ENCODE measurements around the gene PRDX2.

Gene PRDX2

DNA sequence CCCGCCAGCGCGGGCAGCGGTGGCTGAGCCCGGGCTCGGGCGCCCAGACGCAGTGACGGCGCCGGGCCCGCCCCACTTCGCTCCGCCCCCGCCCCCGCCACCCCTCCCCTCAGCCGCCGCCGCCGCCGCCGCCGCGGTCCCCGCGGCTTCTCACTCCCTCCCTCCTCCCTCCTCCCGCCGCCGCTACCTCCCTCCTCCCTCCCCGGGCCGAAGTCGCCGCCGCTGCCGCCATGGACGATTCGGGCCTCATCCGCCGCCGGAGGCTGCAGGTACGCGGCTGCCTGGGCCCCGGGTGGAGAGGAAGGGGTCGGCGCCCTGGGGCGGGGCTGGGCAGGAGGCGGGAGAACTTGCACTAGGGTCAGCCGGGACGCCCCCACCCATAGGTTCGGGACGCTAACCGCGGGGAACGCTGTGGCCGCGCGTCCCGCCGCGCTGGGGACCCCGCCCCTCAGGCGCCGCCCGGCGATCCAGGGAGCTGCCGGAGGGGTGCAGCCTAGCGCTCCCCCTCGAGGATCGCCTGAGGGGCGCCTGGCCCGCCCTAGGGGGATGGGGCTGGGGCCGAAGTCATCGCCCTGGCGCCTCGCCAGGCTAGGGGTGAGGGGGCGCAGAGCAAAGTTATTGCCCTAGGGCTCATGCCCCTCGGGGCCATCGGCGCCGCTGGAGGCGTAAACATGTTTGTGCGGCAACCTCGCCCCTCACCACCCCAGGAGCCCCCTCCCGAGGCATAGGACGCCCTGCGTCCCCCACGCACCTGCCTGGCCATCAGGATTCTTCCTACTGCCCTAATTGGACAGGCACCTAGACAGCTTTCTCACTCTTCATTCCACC, 32.4 kb upstream of the PRDX2 start:
- Histone ChIP-seq H3K4me3 (ENCODE audit: insufficient read depth in 1 of 2, low read depth in 1 of 2, low read length in 2 of 2) (peak overlapping the region in 1 of 2 experiments; percentile 53), H3K79me1 (replicated peaks; ENCODE audit: low read length, poor library complexity, severe bottlenecking) (no peaks in the 10 kb centered on the region), H3K23ac (ENCODE audit: low read length in 2 of 2) (no peak overlapping the region), H4K91ac (ENCODE audit: low read length) (no peak overlapping the region), H2BK120ac (ENCODE audit: low read depth, low read length) (no peak overlapping the region), H3K4me1 (ENCODE audit: control insufficient read depth, insufficient read depth, low read depth, low read length) (peaks cover 29% of the 10 kb centered on the region), H3K18ac (ENCODE audit: low read depth in 1 of 2, low read length in 2 of 2) (no peak overlapping the region), H3K4me2 (ENCODE audit: low read length, poor library complexity, severe bottlenecking) (peak overlapping the region; percentile 87), H3K14ac (ENCODE audit: low read length in 2 of 2) (peak overlapping the region in 1 of 2 experiments; percentile 11), H4K8ac (ENCODE audit: low read length) (no peak overlapping the region), H3K27me3 (ENCODE audit: control insufficient read depth in 1 of 2, insufficient read depth in 1 of 2, low read length in 2 of 2) (peaks cover 90 to 94% of the 10 kb centered on the region in 2 experiments), H2BK12ac (ENCODE audit: low read length in 2 of 2) (no peak overlapping the region), H2AK5ac (ENCODE audit: low read length, severe bottlenecking) (no peak overlapping the region), H3K36me3 (ENCODE audit: control insufficient read depth in 1 of 2, insufficient read depth in 2 of 2, low read depth in 1 of 2, low read length in 2 of 2) (no peaks in the 10 kb centered on the region), H3K9ac (ENCODE audit: low read length) (no peak overlapping the region), H3K27ac (ENCODE audit: low read length, poor library complexity, severe bottlenecking) (no peak overlapping the region), H2BK15ac (ENCODE audit: low read depth, poor library complexity, severe bottlenecking) (no peak overlapping the region), H2BK5ac (ENCODE audit: low read depth, low read length, poor library complexity, severe bottlenecking) (no peak overlapping the region), H2AFZ (ENCODE audit: low read depth, low read length) (no peak overlapping the region), H3K4ac (ENCODE audit: low read depth in 1 of 2, low read length in 2 of 2) (no peak overlapping the region), H3K9me3 (ENCODE audit: control insufficient read depth, low read length) (no peaks in the 10 kb centered on the region)
- WGBS: 1% methylated on average over 36 of the region's 87 CpGs
- no peak for DNase-seq

DNA sequence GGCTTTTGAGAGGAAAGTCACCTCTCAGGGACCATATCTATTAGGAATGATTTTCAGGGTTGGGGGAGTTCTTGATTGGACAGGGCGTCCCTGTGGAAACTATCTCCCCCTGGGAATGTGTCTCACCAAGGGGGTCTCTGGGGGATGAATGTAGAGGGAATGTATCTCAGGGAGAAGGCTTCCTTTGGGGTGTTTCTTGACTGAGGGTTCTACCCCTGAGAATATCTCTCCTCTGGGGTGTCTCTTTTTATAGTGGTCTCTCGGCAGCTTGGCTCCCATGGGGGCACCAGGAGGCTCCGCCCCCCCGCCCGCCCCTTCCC, 31.8 kb upstream of the PRDX2 start:
- H2BK15ac ChIP-seq (ENCODE audit: low read depth, poor library complexity, severe bottlenecking): no peak overlapping the region
- no peak overlapping the region for H2AK5ac ChIP-seq (ENCODE audit: low read length, severe bottlenecking)
- peaks cover 93 to 94% of the 10 kb centered on the region in 2 experiments for H3K27me3 ChIP-seq (ENCODE audit: control insufficient read depth in 1 of 2, insufficient read depth in 1 of 2, low read length in 2 of 2)
- no peaks in the 10 kb centered on the region for H3K79me1 ChIP-seq (replicated peaks; ENCODE audit: low read length, poor library complexity, severe bottlenecking)
- DNase-seq: no peak
- no peak overlapping the region for H2AFZ ChIP-seq (ENCODE audit: low read depth, low read length)
- no peak overlapping the region for H4K8ac ChIP-seq (ENCODE audit: low read length)
- no peak overlapping the region for H3K4me2 ChIP-seq (ENCODE audit: low read length, poor library complexity, severe bottlenecking)
- H3K27ac ChIP-seq (ENCODE audit: low read length, poor library complexity, severe bottlenecking): no peak overlapping the region
- no peak overlapping the region for H2BK120ac ChIP-seq (ENCODE audit: low read depth, low read length)
- H3K14ac ChIP-seq (ENCODE audit: low read length in 2 of 2): no peak overlapping the region
- H3K18ac ChIP-seq (ENCODE audit: low read depth in 1 of 2, low read length in 2 of 2): no peak overlapping the region
- H3K4me3 ChIP-seq (ENCODE audit: insufficient read depth in 1 of 2, low read depth in 1 of 2, low read length in 2 of 2): no peak overlapping the region
- 9% methylated on average over 1 of the region's 5 CpGs for WGBS
- H3K36me3 ChIP-seq (ENCODE audit: control insufficient read depth in 1 of 2, insufficient read depth in 2 of 2, low read depth in 1 of 2, low read length in 2 of 2): no peaks in the 10 kb centered on the region
- H2BK5ac ChIP-seq (ENCODE audit: low read depth, low read length, poor library complexity, severe bottlenecking): no peak overlapping the region
- no peak overlapping the region for H2BK12ac ChIP-seq (ENCODE audit: low read length in 2 of 2)
- H4K91ac ChIP-seq (ENCODE audit: low read length): no peak overlapping the region
- peaks cover 24% of the 10 kb centered on the region for H3K4me1 ChIP-seq (ENCODE audit: control insufficient read depth, insufficient read depth, low read depth, low read length)
- H3K9ac ChIP-seq (ENCODE audit: low read length): no peak overlapping the region
- H3K4ac ChIP-seq (ENCODE audit: low read depth in 1 of 2, low read length in 2 of 2): no peak overlapping the region
- H3K23ac ChIP-seq (ENCODE audit: low read length in 2 of 2): no peak overlapping the region
- H3K9me3 ChIP-seq (ENCODE audit: control insufficient read depth, low read length): no peaks in the 10 kb centered on the region

DNA sequence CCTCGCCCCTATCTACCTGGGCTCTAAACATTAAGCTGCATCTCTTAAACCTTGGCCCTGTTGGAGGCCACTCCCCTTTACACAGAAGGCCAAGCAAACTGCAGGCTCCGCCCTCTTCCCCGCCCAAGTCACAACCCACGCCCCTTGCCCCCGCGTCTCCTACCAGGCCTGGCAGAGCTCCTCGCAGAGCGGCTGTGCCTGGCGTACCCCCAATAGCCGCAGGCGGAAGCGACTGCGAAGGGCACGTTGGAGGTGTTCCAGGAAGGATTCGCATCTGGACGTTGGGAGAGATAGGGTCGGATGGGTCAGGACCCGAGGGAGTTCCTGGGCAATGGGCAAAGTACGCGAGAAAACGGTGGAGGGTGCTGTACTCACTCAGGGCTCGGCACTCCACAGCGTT, 26.9 kb upstream of the PRDX2 start:
- H4K91ac ChIP-seq (ENCODE audit: low read length): no peak overlapping the region
- H3K14ac ChIP-seq (ENCODE audit: low read length in 2 of 2): no peak overlapping the region
- no peak overlapping the region for H2BK12ac ChIP-seq (ENCODE audit: low read length in 2 of 2)
- no peaks in the 10 kb centered on the region for H3K9me3 ChIP-seq (ENCODE audit: control insufficient read depth, low read length)
- H3K79me1 ChIP-seq (replicated peaks; ENCODE audit: low read length, poor library complexity, severe bottlenecking): no peaks in the 10 kb centered on the region
- H3K23ac ChIP-seq (ENCODE audit: low read length in 2 of 2): no peak overlapping the region
- no peak overlapping the region for H3K18ac ChIP-seq (ENCODE audit: low read depth in 1 of 2, low read length in 2 of 2)
- no peak for DNase-seq
- peaks cover 11% of the 10 kb centered on the region for H3K4me1 ChIP-seq (ENCODE audit: control insufficient read depth, insufficient read depth, low read depth, low read length)
- no peak overlapping the region for H3K4me3 ChIP-seq (ENCODE audit: insufficient read depth in 1 of 2, low read depth in 1 of 2, low read length in 2 of 2)
- no peak overlapping the region for H4K8ac ChIP-seq (ENCODE audit: low read length)
- no peak overlapping the region for H3K27ac ChIP-seq (ENCODE audit: low read length, poor library complexity, severe bottlenecking)
- no peak overlapping the region for H2BK5ac ChIP-seq (ENCODE audit: low read depth, low read length, poor library complexity, severe bottlenecking)
- H2BK15ac ChIP-seq (ENCODE audit: low read depth, poor library complexity, severe bottlenecking): no peak overlapping the region
- H3K4ac ChIP-seq (ENCODE audit: low read depth in 1 of 2, low read length in 2 of 2): no peak overlapping the region
- H2AK5ac ChIP-seq (ENCODE audit: low read length, severe bottlenecking): no peak overlapping the region
- no peak overlapping the region for H3K4me2 ChIP-seq (ENCODE audit: low read length, poor library complexity, severe bottlenecking)
- WGBS: 17% methylated on average over 21 of the region's 23 CpGs
- peaks cover 66 to 71% of the 10 kb centered on the region in 2 experiments for H3K27me3 ChIP-seq (ENCODE audit: control insufficient read depth in 1 of 2, insufficient read depth in 1 of 2, low read length in 2 of 2)
- H2BK120ac ChIP-seq (ENCODE audit: low read depth, low read length): no peak overlapping the region
- no peak overlapping the region for H2AFZ ChIP-seq (ENCODE audit: low read depth, low read length)
- no peak overlapping the region for H3K9ac ChIP-seq (ENCODE audit: low read length)
- H3K36me3 ChIP-seq (ENCODE audit: control insufficient read depth in 1 of 2, insufficient read depth in 2 of 2, low read depth in 1 of 2, low read length in 2 of 2): no peaks in the 10 kb centered on the region

DNA sequence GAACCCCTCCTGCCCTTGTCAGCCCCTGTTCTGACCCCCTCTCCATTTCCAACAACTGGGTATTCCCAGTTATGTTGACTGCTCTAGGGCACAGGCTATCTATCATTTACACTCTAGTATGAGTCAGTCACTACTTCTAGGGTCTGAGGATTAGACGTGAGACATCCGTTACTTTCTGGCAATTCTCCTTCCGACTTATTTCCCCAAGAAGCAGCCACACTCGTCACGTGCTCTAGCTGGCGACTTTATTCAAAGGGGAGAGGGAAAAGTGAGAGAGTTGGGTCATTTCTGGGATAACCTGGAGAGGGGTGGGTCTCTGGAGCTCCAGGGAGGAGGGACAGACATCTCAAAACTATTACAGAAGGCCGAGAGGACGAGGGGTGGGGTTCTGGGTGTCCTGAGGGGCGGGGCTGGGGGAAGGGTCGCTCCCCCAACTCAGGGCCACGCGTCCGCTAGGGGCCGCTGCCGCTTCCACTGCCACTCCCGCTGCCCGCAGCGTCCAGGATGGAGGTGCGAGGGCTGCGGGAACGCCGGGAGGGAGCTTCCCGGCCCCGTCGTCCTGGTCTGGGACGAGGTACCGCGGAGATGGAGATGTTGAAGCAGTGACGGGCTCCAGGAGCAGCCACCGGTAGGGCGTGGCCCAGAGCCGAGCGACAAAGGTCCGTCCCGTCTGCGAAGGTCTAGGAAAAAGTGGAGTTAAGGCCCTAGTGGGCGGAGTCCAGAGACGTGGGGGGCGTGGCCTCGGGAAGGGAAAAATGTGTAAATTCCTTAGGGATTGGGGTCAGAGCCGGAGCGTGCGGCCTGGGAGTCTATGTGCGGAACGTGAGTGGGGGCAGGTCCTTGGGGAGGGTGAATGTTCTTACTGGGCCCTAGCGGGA, 23.9 kb upstream of the PRDX2 start:
- peak; percentile 39 for DNase-seq
- Histone ChIP-seq H3K79me1 (replicated peaks; ENCODE audit: low read length, poor library complexity, severe bottlenecking) (no peaks in the 10 kb centered on the region), H4K8ac (ENCODE audit: low read length) (peak overlapping the region; percentile 30), H4K91ac (ENCODE audit: low read length) (no peak overlapping the region), H3K27ac (ENCODE audit: low read length, poor library complexity, severe bottlenecking) (no peak overlapping the region), H3K14ac (ENCODE audit: low read length in 2 of 2) (no peak overlapping the region), H2BK5ac (ENCODE audit: low read depth, low read length, poor library complexity, severe bottlenecking) (no peak overlapping the region), H3K9ac (ENCODE audit: low read length) (no peak overlapping the region), H3K9me3 (ENCODE audit: control insufficient read depth, low read length) (peaks cover 4% of the 10 kb centered on the region), H2AK5ac (ENCODE audit: low read length, severe bottlenecking) (no peak overlapping the region), H2BK12ac (ENCODE audit: low read length in 2 of 2) (peak overlapping the region in 1 of 2 experiments; percentile 14), H3K36me3 (ENCODE audit: control insufficient read depth in 1 of 2, insufficient read depth in 2 of 2, low read depth in 1 of 2, low read length in 2 of 2) (no peaks in the 10 kb centered on the region), H2BK120ac (ENCODE audit: low read depth, low read length) (no peak overlapping the region), H3K18ac (ENCODE audit: low read depth in 1 of 2, low read length in 2 of 2) (peak overlapping the region in 1 of 2 experiments; percentile 64), H3K27me3 (ENCODE audit: control insufficient read depth in 1 of 2, insufficient read depth in 1 of 2, low read length in 2 of 2) (peaks cover 37 to 41% of the 10 kb centered on the region in 2 experiments), H2BK15ac (ENCODE audit: low read depth, poor library complexity, severe bottlenecking) (no peak overlapping the region), H3K4ac (ENCODE audit: low read depth in 1 of 2, low read length in 2 of 2) (no peak overlapping the region), H3K23ac (ENCODE audit: low read length in 2 of 2) (peak overlapping the region in 1 of 2 experiments; percentile 31), H2AFZ (ENCODE audit: low read depth, low read length) (peak overlapping the region; percentile 10), H3K4me2 (ENCODE audit: low read length, poor library complexity, severe bottlenecking) (no peak overlapping the region), H3K4me1 (ENCODE audit: control insufficient read depth, insufficient read depth, low read depth, low read length) (peaks cover 5% of the 10 kb centered on the region), H3K4me3 (ENCODE audit: insufficient read depth in 1 of 2, low read depth in 1 of 2, low read length in 2 of 2) (peak overlapping the region in 1 of 2 experiments; percentile 28)
- 6% methylated on average over 45 of the region's 46 CpGs for WGBS

Data from mesenchymal stem cell (in vitro differentiated cells and primary cell).